GM13976 (cell line): ENCODE data around the gene ASMTL.
A peak's percentile ranks its signal among the peaks of the same experiment; 100 is the strongest.

Experiments
- DNase-seq: peaks from one replicate; pipeline ENCODE4 v3.0.0; 2012; ENCODE audit warnings: low spot score
- CTCF ChIP-seq: IDR thresholded peaks from 2 replicates; pipeline ENCODE4 v1.5.1; 2012; ENCODE audit warnings: borderline replicate concordance, mild to moderate bottlenecking; ENCODE audit not compliant: insufficient read depth; ENCODE audit errors: extremely low read depth, missing control alignments, control extremely low read depth
- in situ Hi-C: fragments of 300-500 bp; cut with MboI; formaldehyde crosslinking; loops from one replicate; pipeline ENCODE4 v1.12.0; 2022; ENCODE audit warnings: low sequenced_read_pairs, mixed read lengths, inconsistent platforms; ENCODE audit not compliant: unreplicated experiment

Gene ASMTL

GRCh38 chrX:1397001-1397400 is 55.7 kb downstream of the ASMTL start:
- no peak for TF ChIP-seq CTCF
- DNase-seq, result no peak
- in situ Hi-C loops, result no loop called here

- in situ Hi-C loops, result no loop called here
- DNase-seq, result no peak
- no peak for TF ChIP-seq CTCF
These were observed 57.0 kb downstream of the ASMTL start for GRCh38 chrX:1395646-1396216.

- TF ChIP-seq CTCF, result no peak
- in situ Hi-C loops, result no loop called here
- no peak for DNase-seq
These were observed 57.8 kb downstream of the ASMTL start for GRCh38 chrX:1394731-1395501.

GRCh38 chrX:1393871-1394615 is 58.7 kb downstream of the ASMTL start:
- DNase-seq, result no peak
- in situ Hi-C loops, result no loop called here

GRCh38 chrX:1392376-1393068 is 60.2 kb downstream of the ASMTL start:
- TF ChIP-seq CTCF, result no peak
- peak; percentile 79 for DNase-seq
- in situ Hi-C loops, result no loop called here

More at GRCh38 chrX:1393871-1394615, 58.7 kb downstream of the ASMTL start:
- no peak for TF ChIP-seq CTCF

- peak; percentile 100 for DNase-seq
- no peak for TF ChIP-seq CTCF
These were observed 60.9 kb downstream of the ASMTL start, which contains the start of gene SLC25A6 for GRCh38 chrX:1391707-1392375. TSS of gene SLC25A6 (minus strand) at chrX:1392113. CDS start at chrX:1392009, 104 bp downstream.

More at GRCh38 chrX:1391707-1392375, 60.9 kb downstream of the ASMTL start, which contains the start of gene SLC25A6:
- in situ Hi-C loops, result no loop called here
